Endothelial cell of umbilical vein (primary cell): Measurements from ENCODE around the gene CDK19. TPM values are rescaled to one million over a fixed set of nuclear protein-coding genes. Genes with fewer than 3 reads are reported as not detected.

ENCODE experiments used
- BruUV-seq: library from RNA; stranded (reverse); fragments of 400-500 nt; replicated peaks from 2 replicates; lab custom pipeline; 2021; lab: Mats Ljungman, UMichigan
- CTCF ChIA-PET: fragments of 300-600, 350-600 bp; sonication (Branson Sonifier 250); formaldehyde crosslinking; loops from one replicate; lab custom pipeline; 2021; ENCODE audit warnings: antibody characterized with exemption, inconsistent platforms; lab: Charles Lee
- POLR2A ChIA-PET: fragments of 300-600, 350-600 bp; sonication (Branson Sonifier 250); formaldehyde crosslinking; loops from one replicate; lab custom pipeline; 2021; ENCODE audit warnings: antibody characterized with exemption, inconsistent platforms; lab: Charles Lee
- DNase-seq: peaks from one replicate; pipeline ENCODE4 v3.0.0-alpha.2; 2011; ENCODE audit warnings: low read depth, low spot score
- FAIRE-seq: peaks from 2 replicates; lab custom pipeline; 2011; peaks lifted over from hg19 to GRCh38; lab: Jason Lieb, UNC
- H2AFZ ChIP-seq: 2 replicates; pipeline ENCODE4 v1.6.0; 2012; ENCODE audit warnings: low read depth, low read length, control low read depth, inconsistent platforms
- H3K27ac ChIP-seq: 2 replicates; pipeline ENCODE4 v1.5.1; 2011; ENCODE audit warnings: low read depth, mild to moderate bottlenecking, control low read depth, low read length, moderate library complexity; ENCODE audit not compliant: insufficient read depth
- H3K27me3 ChIP-seq, 2 experiments: 2 replicates each; pipeline versions ENCODE4 v1.6.0 to v1.6.1; 2011; ENCODE audit warnings: low read length in 2 of 2, mixed read lengths in 1 of 2; ENCODE audit not compliant: control insufficient read depth in 2 of 2, insufficient read depth in 2 of 2
- H3K36me3 ChIP-seq, 2 experiments: 2 replicates in 1 of 2; 3 replicates in 1 of 2; pipeline ENCODE4 v1.5.1; 2011; ENCODE audit warnings: low read length in 2 of 2, mild to moderate bottlenecking in 1 of 2, moderate library complexity in 1 of 2; ENCODE audit not compliant: control insufficient read depth in 2 of 2, insufficient read depth in 2 of 2; ENCODE audit errors: extremely low read depth in 1 of 2
- H3K4me1 ChIP-seq: 3 replicates; pipeline ENCODE4 v1.5.1; 2011; ENCODE audit warnings: mild to moderate bottlenecking, low read length; ENCODE audit not compliant: control insufficient read depth, insufficient read depth; ENCODE audit errors: extremely low read depth
- H3K4me2 ChIP-seq: 2 replicates; pipeline ENCODE4 v1.6.1; 2011; ENCODE audit warnings: low read length, control low read depth, mixed read lengths; ENCODE audit not compliant: insufficient read depth
- H3K4me3 ChIP-seq, 3 experiments: fragments of 200-600 bp in 1 of 3; sonication (generic), shearing (Covaris generic) in 1 of 3; replicated peaks in 1 of 3; 2 replicates each; pipeline ENCODE4 v1.5.1; 2011 to 2016; ENCODE audit warnings: control low read depth in 3 of 3, low read length in 3 of 3, mild to moderate bottlenecking in 2 of 3, inconsistent platforms in 1 of 3, low read depth in 1 of 3, moderate library complexity in 1 of 3; ENCODE audit not compliant: insufficient read depth in 1 of 3
- H3K79me2 ChIP-seq: 2 replicates; pipeline ENCODE4 v1.6.0; 2012; ENCODE audit warnings: low read length, inconsistent platforms; ENCODE audit not compliant: control insufficient read depth, insufficient read depth
- H3K9ac ChIP-seq: replicated peaks from 2 replicates; pipeline ENCODE3; 2011; ENCODE audit warnings: low read length, control low read depth; ENCODE audit not compliant: insufficient read depth; ENCODE audit errors: extremely low read depth
- H3K9me1 ChIP-seq: replicated peaks from 3 replicates; pipeline ENCODE4 v1.6.0; 2011; ENCODE audit warnings: mild to moderate bottlenecking, low read length; ENCODE audit not compliant: control insufficient read depth, insufficient read depth; ENCODE audit errors: extremely low read depth
- H3K9me3 ChIP-seq: replicated peaks from 2 replicates; pipeline ENCODE4 v1.5.1; 2012; ENCODE audit warnings: low read length, inconsistent platforms; ENCODE audit not compliant: control insufficient read depth, insufficient read depth
- H4K20me1 ChIP-seq: replicated peaks from 2 replicates; pipeline ENCODE3; 2011; ENCODE audit warnings: mild to moderate bottlenecking, low read length; ENCODE audit not compliant: control insufficient read depth, insufficient read depth; ENCODE audit errors: extremely low read depth
- EZH2 ChIP-seq: IDR thresholded peaks from 2 replicates; pipeline ENCODE4 v1.6.1; 2012; ENCODE audit warnings: borderline replicate concordance, low read depth, mild to moderate bottlenecking, moderate library complexity, low read length, inconsistent platforms; ENCODE audit not compliant: severe bottlenecking
- FOS ChIP-seq: IDR thresholded peaks from 2 replicates; pipeline ENCODE4 v1.6.1; 2011; ENCODE audit warnings: mild to moderate bottlenecking, low read length, moderate library complexity, borderline replicate concordance; ENCODE audit not compliant: insufficient read depth
- GATA2 ChIP-seq: IDR thresholded peaks from 2 replicates; pipeline ENCODE4 v1.7.0; 2011; ENCODE audit warnings: low read depth, mild to moderate bottlenecking, moderate library complexity, mixed read lengths, low read length; ENCODE audit not compliant: insufficient read length, insufficient read depth
- JUN ChIP-seq: IDR thresholded peaks from 2 replicates; pipeline ENCODE4 v1.6.1; 2011; ENCODE audit warnings: borderline replicate concordance, low read depth; ENCODE audit not compliant: insufficient read length, insufficient read depth
- MAX ChIP-seq: IDR thresholded peaks from 2 replicates; pipeline ENCODE4 v1.6.1; 2011; ENCODE audit not compliant: insufficient read depth, insufficient read length
- MYC ChIP-seq: IDR thresholded peaks from one replicate; pipeline ENCODE4 v1.6.1; 2011; ENCODE audit warnings: mild to moderate bottlenecking, low read depth, low read length
- POLR2A ChIP-seq: IDR thresholded peaks from 2 replicates; pipeline ENCODE4 v1.6.1; 2012; ENCODE audit warnings: low read depth, mild to moderate bottlenecking, control low read depth, low read length
- dilution Hi-C: fragments of 300-500 bp; cut with MboI; formaldehyde crosslinking; loops from one replicate; pipeline ENCODE4 v1.15.0; 2019; ENCODE audit warnings: low sequenced_read_pairs; ENCODE audit not compliant: extremely low pct_ligation_motif_present
- intact Hi-C: fragments of 100-400 bp; cut with micrococcal nuclease; formaldehyde crosslinking; loops from one replicate; pipeline ENCODE4 v1.10.0; 2022
- polyA plus RNA-seq, 4 experiments: library from polyadenylated mRNA; depleted of rRNA in 3 of 4; stranded (reverse) in 3 of 4; unstranded in 1 of 4; fragments of >200 nt; gene quantifications; 2 replicates each; pipeline versions ENCODE4 v1.2.1 to v1.2.3, GENCODE V29; 2011 to 2012; ENCODE audit warnings: missing spikeins in 1 of 4
- total RNA-seq: library from RNA; stranded (reverse); gene quantifications from 2 replicates; pipeline ENCODE4 v1.2.3, GENCODE V29; 2021
- TF ChIP-seq, protein P1 (sequence below), 2 donors: IDR thresholded peaks; 1 replicate in 1 of 2; 2 replicates in 1 of 2; pipeline ENCODE4 v1.5.1; 2011; ENCODE audit warnings: low read length in 2 of 2, mild to moderate bottlenecking in 2 of 2, moderate library complexity in 2 of 2, control low read depth in 1 of 2, inconsistent platforms in 1 of 2, low read depth in 1 of 2; ENCODE audit not compliant: insufficient read depth in 1 of 2; ENCODE audit errors: extremely low read depth in 1 of 2

The CDK19 gene
- total and polyA plus RNA-seq, 2 donors (not counting 3 experiments of a cell fraction or from before 2014, with no cell fraction given), result 4.6 to 12.1 TPM

- H3K79me2 ChIP-seq, result no peaks in the 10 kb centered on the region
- no peaks in the 10 kb centered on the region for H3K9me3 ChIP-seq
- ChIA-PET CTCF (interaction anchor here (2.1 kb wide), 1 partner anchor 21 kb away, joined by 6 read pairs; no protein-coding TSS in a partner anchor), POLR2A (no interaction called here)
- dilution Hi-C loops, result no loop called here
- no peaks in the 10 kb centered on the region for H3K4me1 ChIP-seq
- no peaks in the 10 kb centered on the region for H4K20me1 ChIP-seq
- intact Hi-C loops, result no loop called here
- FAIRE-seq (no peak), DNase-seq (no peak)
- BruUV-seq, result no TSS peak
- H3K27me3 ChIP-seq, result no peaks in the 10 kb centered on the region
- no peak overlapping the region for H3K9ac ChIP-seq
- H3K4me3 ChIP-seq, result no peak overlapping the region
- H3K36me3 ChIP-seq, result no peaks in the 10 kb centered on the region
- H3K4me2 ChIP-seq, result no peak overlapping the region
- TF ChIP-seq POLR2A, result no peak
- TF ChIP-seq GATA2, result no peak
- no peak for TF ChIP-seq JUN
- TF ChIP-seq MAX, result no peak
- no peak for TF ChIP-seq FOS
- TF ChIP-seq MYC, result no peak
- TF ChIP-seq EZH2, result no peak
- TF ChIP-seq, protein P1, sequence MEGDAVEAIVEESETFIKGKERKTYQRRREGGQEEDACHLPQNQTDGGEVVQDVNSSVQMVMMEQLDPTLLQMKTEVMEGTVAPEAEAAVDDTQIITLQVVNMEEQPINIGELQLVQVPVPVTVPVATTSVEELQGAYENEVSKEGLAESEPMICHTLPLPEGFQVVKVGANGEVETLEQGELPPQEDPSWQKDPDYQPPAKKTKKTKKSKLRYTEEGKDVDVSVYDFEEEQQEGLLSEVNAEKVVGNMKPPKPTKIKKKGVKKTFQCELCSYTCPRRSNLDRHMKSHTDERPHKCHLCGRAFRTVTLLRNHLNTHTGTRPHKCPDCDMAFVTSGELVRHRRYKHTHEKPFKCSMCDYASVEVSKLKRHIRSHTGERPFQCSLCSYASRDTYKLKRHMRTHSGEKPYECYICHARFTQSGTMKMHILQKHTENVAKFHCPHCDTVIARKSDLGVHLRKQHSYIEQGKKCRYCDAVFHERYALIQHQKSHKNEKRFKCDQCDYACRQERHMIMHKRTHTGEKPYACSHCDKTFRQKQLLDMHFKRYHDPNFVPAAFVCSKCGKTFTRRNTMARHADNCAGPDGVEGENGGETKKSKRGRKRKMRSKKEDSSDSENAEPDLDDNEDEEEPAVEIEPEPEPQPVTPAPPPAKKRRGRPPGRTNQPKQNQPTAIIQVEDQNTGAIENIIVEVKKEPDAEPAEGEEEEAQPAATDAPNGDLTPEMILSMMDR (IDR thresholded peaks at IDR 0.05; ENCODE audit: extremely low read depth in 1 of 2, insufficient read depth in 1 of 2, low read depth in 1 of 2, low read length in 2 of 2), result no peak
- no peak overlapping the region for H2AFZ ChIP-seq
- no peak overlapping the region for H3K27ac ChIP-seq
- H3K9me1 ChIP-seq, result no peaks in the 10 kb centered on the region
These were observed 112.0 kb downstream of the CDK19 start for GRCh38 chr6:110703010-110703905.
